ENCODE results near the gene ACTN4.

- TF ChIP-seq CTCF (IDR thresholded peaks at IDR 0.05; ENCODE audit: low read depth, low read length) = no peak
- TF ChIP-seq EZH2phosphoT487 (IDR thresholded peaks at IDR 0.05; ENCODE audit: low read depth) = no peak
Observed at GRCh38 chr19:38730470-38730730, 83.0 kb downstream of the ACTN4 start.

All from OCI-LY3 (cell line).